ENCODE measurements around the gene MMP24.

DNA sequence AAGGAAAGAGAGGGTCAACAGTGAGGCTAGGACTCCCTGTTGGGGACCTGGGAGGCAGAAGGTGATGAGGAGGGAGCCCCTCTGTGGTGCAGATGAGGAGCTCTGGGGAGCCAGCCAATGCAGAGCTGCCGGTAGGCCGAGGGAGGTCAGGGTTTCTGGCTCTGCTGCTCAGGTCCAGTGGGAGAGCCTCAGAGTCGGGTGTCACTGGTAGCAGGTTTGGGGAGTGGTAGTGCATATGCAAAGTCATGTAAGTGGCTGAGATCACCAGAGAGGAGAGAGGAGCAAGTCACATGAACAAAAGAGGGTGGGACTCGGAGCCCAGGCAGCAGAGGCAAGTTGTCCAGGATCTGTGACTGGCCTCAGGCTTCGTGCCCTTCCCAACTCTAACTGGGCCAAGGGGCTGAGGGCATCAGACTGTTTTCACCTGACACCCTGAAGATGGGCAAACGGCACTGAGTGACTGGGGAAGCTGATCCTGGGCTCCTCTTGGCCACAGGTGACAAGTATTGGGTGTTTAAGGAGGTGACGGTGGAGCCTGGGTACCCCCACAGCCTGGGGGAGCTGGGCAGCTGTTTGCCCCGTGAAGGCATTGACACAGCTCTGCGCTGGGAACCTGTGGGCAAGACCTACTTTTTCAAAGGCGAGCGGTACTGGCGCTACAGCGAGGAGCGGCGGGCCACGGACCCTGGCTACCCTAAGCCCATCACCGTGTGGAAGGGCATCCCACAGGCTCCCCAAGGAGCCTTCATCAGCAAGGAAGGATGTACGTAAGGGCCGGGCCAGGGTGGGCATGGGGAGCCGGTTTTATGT, 44.8 kb downstream of the MMP24 start:
- TF ChIP-seq EZH2 (IDR thresholded peaks at IDR 0.05; ENCODE audit: insufficient read depth, poor library complexity, severe bottlenecking), result no peak
- TF ChIP-seq EZH2phosphoT487 (IDR thresholded peaks at IDR 0.05; ENCODE audit: insufficient read depth, low read depth), result no peak
